Measurements from ENCODE around the gene TBC1D9.

The TBC1D9 gene

GRCh38 chr4:140695483-140695882 is 60.7 kb downstream of the TBC1D9 start:
- DNase-seq (ENCODE audit: low read depth, low spot score), result no peak

- no peak for DNase-seq (ENCODE audit: low read depth, low spot score)
These were observed 62.6 kb downstream of the TBC1D9 start for GRCh38 chr4:140693562-140693961.

GRCh38 chr4:140691369-140691768 is 64.8 kb downstream of the TBC1D9 start:
- peak; percentile 15 for DNase-seq (ENCODE audit: low read depth, low spot score)

- DNase-seq (ENCODE audit: low read depth, low spot score), result no peak
These were observed 66.1 kb downstream of the TBC1D9 start for GRCh38 chr4:140690093-140690492.

- DNase-seq (ENCODE audit: low read depth, low spot score), result no peak
These were observed 66.6 kb downstream of the TBC1D9 start for GRCh38 chr4:140689623-140690022.

- DNase-seq (ENCODE audit: low read depth, low spot score), result no peak
These were observed 67.2 kb downstream of the TBC1D9 start for GRCh38 chr4:140688711-140689598.

- DNase-seq (ENCODE audit: low read depth, low spot score), result no peak
These were observed 69.4 kb downstream of the TBC1D9 start for GRCh38 chr4:140686796-140687195.

GRCh38 chr4:140684314-140684713 is 71.9 kb downstream of the TBC1D9 start:
- DNase-seq (ENCODE audit: low read depth, low spot score), result no peak

GRCh38 chr4:140681201-140681600 is 75.0 kb downstream of the TBC1D9 start:
- no peak for DNase-seq (ENCODE audit: low read depth, low spot score)

GRCh38 chr4:140680686-140681085 is 75.5 kb downstream of the TBC1D9 start:
- DNase-seq (ENCODE audit: low read depth, low spot score), result no peak

- DNase-seq (ENCODE audit: low read depth, low spot score), result no peak
These were observed 76.6 kb downstream of the TBC1D9 start for GRCh38 chr4:140679576-140679975.

GRCh38 chr4:140675599-140676231 is 80.5 kb downstream of the TBC1D9 start:
- no peak for DNase-seq (ENCODE audit: low read depth, low spot score)

GRCh38 chr4:140673729-140674128 is 82.5 kb downstream of the TBC1D9 start:
- DNase-seq (ENCODE audit: low read depth, low spot score), result no peak

- DNase-seq (ENCODE audit: low read depth, low spot score), result no peak
These were observed 83.8 kb downstream of the TBC1D9 start for GRCh38 chr4:140672416-140672815.

GRCh38 chr4:140668111-140668510 is 88.1 kb downstream of the TBC1D9 start:
- no peak for DNase-seq (ENCODE audit: low read depth, low spot score)

- no peak for DNase-seq (ENCODE audit: low read depth, low spot score)
These were observed 89.1 kb downstream of the TBC1D9 start for GRCh38 chr4:140666889-140667614.

- no peak for DNase-seq (ENCODE audit: low read depth, low spot score)
These were observed 93.9 kb downstream of the TBC1D9 start for GRCh38 chr4:140662082-140662869.

GRCh38 chr4:140661550-140661949 is 94.6 kb downstream of the TBC1D9 start:
- DNase-seq (ENCODE audit: low read depth, low spot score), result no peak

- DNase-seq (ENCODE audit: low read depth, low spot score), result no peak
These were observed 96.1 kb downstream of the TBC1D9 start for GRCh38 chr4:140659943-140660700.

- DNase-seq (ENCODE audit: low read depth, low spot score), result no peak
These were observed 101.7 kb downstream of the TBC1D9 start for GRCh38 chr4:140654495-140654814.
